Erythroblast (primary cell): ENCODE data around the gene PLEKHH1.

Experiments
- GATA1 ChIP-seq: IDR thresholded peaks from 2 replicates; pipeline ENCODE4 v1.6.1; 2011; ENCODE audit warnings: low read depth, mild to moderate bottlenecking, control low read depth, low read length, moderate library complexity
- POLR2A ChIP-seq: IDR thresholded peaks from 2 replicates; pipeline ENCODE4 v1.6.1; 2011; ENCODE audit warnings: mild to moderate bottlenecking, low read length

- TF ChIP-seq POLR2A: no peak
- no peak for TF ChIP-seq GATA1
These were observed 6.9 kb upstream of the PLEKHH1 start for GRCh38 chr14:67526181-67526580.
